ENCODE measurements around the gene HIVEP3. TPM values are rescaled to one million over a fixed set of nuclear protein-coding genes. Genes with fewer than 3 reads are reported as not detected.

The HIVEP3 gene
- total RNA-seq, 1 experiment from 2014 or later, result 1.4 TPM

- Histone ChIP-seq H2BK15ac (ENCODE audit: low read depth, low read length) (no peak overlapping the region), H2AFZ (ENCODE audit: low read length) (no peak overlapping the region), H4K91ac (ENCODE audit: insufficient read length, low read depth, low read length) (no peak overlapping the region), H4K8ac (replicated peaks; ENCODE audit: insufficient read length, low read depth, low read length) (no peak overlapping the region), H2BK20ac (ENCODE audit: low read depth, low read length, poor library complexity, severe bottlenecking) (no peak overlapping the region), H3K9ac (ENCODE audit: extremely low read depth, insufficient read length, low read length) (no peak overlapping the region), H3K4ac (ENCODE audit: low read depth, low read length) (no peak overlapping the region), H3K27ac (ENCODE audit: insufficient read length, low read depth, low read length) (no peak overlapping the region), H3K14ac (ENCODE audit: insufficient read depth, low read length) (no peak overlapping the region; the same call in 1 of the 2 replicates), H3K27me3 (ENCODE audit: insufficient read depth, low read length) (no peaks in the 10 kb centered on the region), H2BK120ac (ENCODE audit: low read depth, low read length, poor library complexity, severe bottlenecking) (no peak overlapping the region), H3K9me3 (ENCODE audit: control insufficient read depth, low read depth, low read length) (no peaks in the 10 kb centered on the region), H3K23me2 (ENCODE audit: insufficient read length, low read depth, low read length, poor library complexity, severe bottlenecking) (no peaks in the 10 kb centered on the region), H3K23ac (ENCODE audit: insufficient read length, low read depth, low read length) (no peak overlapping the region), H4K5ac (ENCODE audit: insufficient read length, low read depth, low read length) (no peak overlapping the region), H3T11ph (ENCODE audit: low read length) (no peak overlapping the region), H2BK12ac (ENCODE audit: insufficient read length, low read depth, low read length) (no peak overlapping the region), H2BK5ac (ENCODE audit: insufficient read length, low read length) (no peak overlapping the region), H3K56ac (ENCODE audit: insufficient read length, low read depth, low read length) (no peak overlapping the region), H3K18ac (ENCODE audit: insufficient read length, low read depth, low read length) (no peak overlapping the region), H3K4me1 (ENCODE audit: insufficient read depth, low read length) (no peaks in the 10 kb centered on the region), H3K79me1 (ENCODE audit: insufficient read depth, low read depth, low read length, poor library complexity, severe bottlenecking) (no peaks in the 10 kb centered on the region), H2AK5ac (ENCODE audit: insufficient read length, low read length) (no peak overlapping the region), H3K79me2 (ENCODE audit: insufficient read depth, low read length) (no peaks in the 10 kb centered on the region), H3K4me2 (ENCODE audit: insufficient read depth, insufficient read length, low read length) (no peak overlapping the region), H4K20me1 (ENCODE audit: control insufficient read depth, insufficient read depth, insufficient read length) (no peaks in the 10 kb centered on the region)
- no peaks in the 10 kb centered on the region for H3K9me3 Mint-ChIP-seq
- TF ChIP-seq CTCF (conservative IDR thresholded peaks at IDR 0.05), result no peak
- no peaks in the 10 kb centered on the region for H3K27me3 Mint-ChIP-seq (ENCODE audit: low read depth)
- no peak for DNase-seq
- whole genome bisulfite sequencing (ENCODE audit: extremely low coverage, insufficient read length, low lambda C conversion rate), result no CpG with 5 or more reads among the region's 8 CpGs
- no peaks in the 10 kb centered on the region for H3K36me3 Mint-ChIP-seq (ENCODE audit: insufficient read depth in 1 of 3, low read depth in 3 of 3)
- no peak overlapping the region; a peak in 1 of 5 replicates for H3K4me3 Mint-ChIP-seq
- H3K27ac Mint-ChIP-seq, result no peak overlapping the region
- H3K4me1 Mint-ChIP-seq, result no peaks in the 10 kb centered on the region
Observed at GRCh38 chr1:41690331-41690730, 228.4 kb downstream of the HIVEP3 start.

All from H9 (cell line).